ENCODE measurements around the gene DTD1.
"Not testable (repeated sequence)": the region's sequence is repeated elsewhere in the genome, so short reads cannot be mapped to it uniquely, and the experiment has no call there.

Gene DTD1

GRCh38 chr20:18748987-18749386 is 161.1 kb downstream of the DTD1 start:
- peak; percentile 79 for DNase-seq

- DNase-seq: no peak
Measured at GRCh38 chr20:18749528-18749927, 161.7 kb downstream of the DTD1 start.

GRCh38 chr20:18750735-18751134 is 162.9 kb downstream of the DTD1 start:
- no peak for DNase-seq

GRCh38 chr20:18754030-18754652 is 166.3 kb downstream of the DTD1 start:
- no peak for DNase-seq

- DNase-seq: no peak
Measured at GRCh38 chr20:18754653-18755045, 166.8 kb downstream of the DTD1 start.

GRCh38 chr20:18760852-18761251 is 173.0 kb downstream of the DTD1 start:
- DNase-seq: not testable (repeated sequence)

- no peak for DNase-seq
Measured at GRCh38 chr20:18767676-18768075, 179.8 kb downstream of the DTD1 start.

- no peak for DNase-seq
Measured at GRCh38 chr20:18773566-18773965, 185.7 kb downstream of the DTD1 start.

GRCh38 chr20:18774207-18774606 is 186.4 kb downstream of the DTD1 start:
- no peak for DNase-seq

GRCh38 chr20:18775633-18776032 is 187.8 kb downstream of the DTD1 start:
- no peak for DNase-seq

- no peak for DNase-seq
Measured at GRCh38 chr20:18778690-18779392, 191.0 kb downstream of the DTD1 start.

GRCh38 chr20:18780385-18781130 is 192.7 kb downstream of the DTD1 start:
- no peak for DNase-seq

- no peak for DNase-seq
Measured at GRCh38 chr20:18781509-18781908, 193.7 kb downstream of the DTD1 start.

- DNase-seq: no peak
Measured at GRCh38 chr20:18783385-18783959, 195.6 kb downstream of the DTD1 start.

GRCh38 chr20:18787046-18787445 is 199.2 kb downstream of the DTD1 start:
- not testable (repeated sequence) for DNase-seq

- DNase-seq: no peak
Measured at GRCh38 chr20:18788021-18788420, 200.2 kb downstream of the DTD1 start.

GRCh38 chr20:18790787-18791186 is 202.9 kb downstream of the DTD1 start:
- no peak for DNase-seq

GRCh38 chr20:18793625-18794427 is 206.0 kb downstream of the DTD1 start:
- peak; percentile 76 for DNase-seq

- no peak for DNase-seq
Measured at GRCh38 chr20:18794428-18794787, 206.6 kb downstream of the DTD1 start.

GRCh38 chr20:18795366-18795765 is 207.5 kb downstream of the DTD1 start:
- DNase-seq: no peak

GRCh38 chr20:18796282-18796833 is 208.5 kb downstream of the DTD1 start:
- no peak for DNase-seq

- no peak for DNase-seq
Measured at GRCh38 chr20:18801516-18801915, 213.7 kb downstream of the DTD1 start.
